NCI-H2107 (cell line): ENCODE data around the gene DERL2.

Experiments
- DNase-seq: peaks from one replicate; lab custom pipeline; 2025; lab: John Stamatoyannopoulos, UW

Gene DERL2

GRCh38 chr17:5501685-5502084 is 15.7 kb upstream of the DERL2 start:
- no peak for DNase-seq

DNA sequence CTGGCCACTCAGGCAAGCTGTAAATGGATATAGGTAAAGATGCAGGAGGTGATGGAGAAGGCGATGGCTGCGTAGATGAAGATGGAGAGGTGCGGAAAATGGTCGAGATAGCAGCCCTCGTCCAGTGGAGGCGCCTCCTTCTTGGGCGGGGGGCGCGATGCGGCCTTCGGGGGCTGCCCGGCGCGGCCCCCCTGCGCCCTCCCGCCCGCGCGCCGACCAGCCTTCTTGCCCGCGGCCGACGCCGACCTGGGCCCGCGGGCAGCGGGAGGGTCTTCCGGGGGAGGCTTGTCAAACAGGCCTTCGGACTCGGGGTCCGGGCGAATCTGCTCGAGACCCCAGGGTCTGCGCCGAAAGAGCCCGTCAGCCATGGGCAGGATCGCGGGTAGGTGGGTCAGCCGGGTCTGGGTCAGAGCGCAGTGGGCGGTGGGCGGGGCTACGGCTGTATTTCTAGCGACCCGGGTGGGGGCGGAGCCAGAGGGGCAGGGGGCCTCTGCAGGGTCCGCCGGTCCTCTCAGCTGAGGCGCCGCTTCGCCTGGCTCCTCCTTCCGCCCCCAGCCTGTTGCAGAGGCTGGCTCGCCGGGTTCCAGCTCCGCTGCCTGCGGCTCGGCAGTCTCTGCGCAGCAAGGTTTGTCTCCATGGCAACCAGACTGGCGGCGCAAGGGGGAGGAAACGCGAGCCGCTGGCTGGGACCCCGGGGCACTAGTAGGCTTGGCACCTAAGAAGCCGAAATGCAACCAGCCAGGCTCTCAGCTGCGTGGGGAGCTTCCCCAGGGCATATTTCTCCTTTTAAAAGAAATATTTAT is 14.8 kb upstream of the DERL2 start:
- DNase-seq = peak; percentile 14

DNA sequence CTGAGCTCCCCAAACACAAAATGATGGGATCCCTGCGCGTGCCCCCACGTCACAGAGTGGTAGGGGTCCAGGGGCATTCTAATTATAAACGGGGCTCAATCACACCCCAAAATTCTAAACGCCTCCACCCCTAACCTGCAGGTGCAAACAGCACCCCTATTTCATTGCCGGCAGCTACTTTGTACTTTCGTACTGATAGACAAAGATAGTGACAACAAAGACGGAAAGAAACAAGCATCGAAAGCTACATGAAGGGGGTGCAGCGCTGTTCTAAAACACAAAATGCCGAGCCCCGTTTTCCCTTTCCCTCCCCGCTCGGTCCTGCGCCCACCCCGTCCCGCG is 14.2 kb upstream of the DERL2 start:
- no peak for DNase-seq

- no peak for DNase-seq
Observed at GRCh38 chr17:5499476-5500231, 13.7 kb upstream of the DERL2 start.

DNA sequence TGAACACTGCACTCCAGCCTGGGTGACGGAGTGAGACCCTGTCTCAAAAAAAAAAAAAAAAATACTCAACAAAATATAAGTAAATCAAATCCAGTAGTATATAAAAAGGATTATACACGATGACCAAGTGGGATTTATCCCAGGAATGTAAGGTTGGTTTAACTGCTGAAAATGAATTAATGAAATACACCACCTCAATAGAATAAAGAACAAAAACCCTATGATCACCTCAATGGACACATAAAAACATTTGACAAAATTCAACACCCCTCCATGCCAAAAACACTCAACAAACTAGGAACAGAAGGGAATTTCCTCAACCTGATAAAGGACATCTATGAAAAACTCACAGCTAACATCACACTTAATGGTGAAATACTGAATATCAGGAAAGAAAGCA is 7.0 kb upstream of the DERL2 start:
- no peak for DNase-seq

DNA sequence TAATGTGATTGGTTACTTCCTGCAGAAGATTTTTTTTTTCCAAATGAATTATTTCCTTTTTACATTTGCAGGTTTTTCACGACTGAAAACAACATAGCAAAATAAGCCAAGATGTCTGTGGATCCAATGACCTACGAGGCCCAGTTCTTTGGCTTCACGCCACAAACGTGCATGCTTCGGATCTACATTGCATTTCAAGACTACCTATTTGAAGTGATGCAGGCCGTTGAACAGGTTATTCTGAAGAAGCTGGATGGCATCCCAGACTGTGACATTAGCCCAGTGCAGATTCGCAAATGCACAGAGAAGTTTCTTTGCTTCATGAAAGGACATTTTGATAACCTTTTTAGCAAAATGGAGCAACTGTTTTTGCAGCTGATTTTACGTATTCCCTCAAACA is 2.8 kb upstream of the DERL2 start:
- DNase-seq = no peak

- peak; percentile 92 for DNase-seq
Observed at GRCh38 chr17:5486206-5487124, 487 bp upstream of the DERL2 start, which contains the start of gene MIS12. MIS12 (plus strand) TSS chr17:5486566; CDS start chr17:5488863, 2,297 bp downstream.

DNA sequence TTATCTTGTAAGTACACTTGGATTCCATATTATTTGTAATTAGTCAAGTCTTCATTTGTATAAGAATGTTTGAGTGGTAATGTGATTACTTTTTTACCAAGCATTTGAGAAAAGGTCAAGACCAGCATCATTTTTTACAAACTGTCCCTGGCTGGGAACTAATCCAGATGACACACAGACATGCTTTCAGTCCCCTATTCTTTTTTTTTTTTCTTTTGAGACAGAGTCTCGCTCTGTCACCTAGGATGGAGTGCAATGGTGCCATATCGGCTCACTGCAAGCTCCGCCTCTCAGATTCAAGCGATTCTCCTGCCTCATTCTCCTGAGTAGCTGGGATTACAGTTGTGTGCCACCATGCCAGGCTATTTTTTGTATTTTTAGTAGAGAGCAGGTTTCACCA is 4.5 kb downstream of the DERL2 start:
- no peak for DNase-seq

DNA sequence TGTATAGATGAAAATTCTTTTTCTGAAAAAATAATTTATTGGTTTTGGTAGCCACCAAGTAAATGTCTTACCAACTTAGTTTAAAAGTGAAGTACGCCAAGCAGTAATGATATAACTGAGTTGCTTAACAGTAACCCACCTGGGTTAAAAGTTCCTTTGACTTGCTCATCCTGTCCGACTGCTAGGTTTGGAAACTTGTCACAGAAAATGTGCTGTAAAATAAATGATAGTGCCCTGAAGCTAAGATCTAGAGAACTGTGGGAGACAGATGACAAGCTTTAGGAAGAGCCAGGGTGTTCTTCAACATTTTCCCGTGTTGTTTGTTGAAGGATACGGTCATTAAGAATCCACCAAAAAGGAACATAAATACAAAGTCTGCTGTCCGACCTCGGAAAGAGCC is 5.0 kb downstream of the DERL2 start:
- no peak for DNase-seq

GRCh38 chr17:5478992-5479391 is 7.0 kb downstream of the DERL2 start:
- DNase-seq = no peak

DNA sequence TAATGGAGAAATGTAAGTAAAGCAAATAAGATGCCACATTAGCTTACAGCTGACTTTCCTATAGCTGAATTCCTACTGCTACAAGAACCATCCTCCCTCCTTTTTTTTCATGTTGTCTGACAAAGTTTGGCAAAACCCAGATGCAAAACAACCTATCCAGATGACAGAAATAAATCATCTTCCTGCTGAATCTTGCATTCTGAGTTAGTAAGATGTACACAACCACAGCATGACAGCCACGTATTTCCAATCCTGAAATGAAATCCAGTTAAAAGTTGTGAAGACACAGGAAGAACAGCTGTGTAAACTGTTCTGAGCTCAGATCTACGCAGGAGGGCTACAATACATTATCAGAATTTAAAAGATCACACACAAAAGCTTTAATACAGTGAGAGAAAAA is 12.1 kb downstream of the DERL2 start:
- no peak for DNase-seq

DNA sequence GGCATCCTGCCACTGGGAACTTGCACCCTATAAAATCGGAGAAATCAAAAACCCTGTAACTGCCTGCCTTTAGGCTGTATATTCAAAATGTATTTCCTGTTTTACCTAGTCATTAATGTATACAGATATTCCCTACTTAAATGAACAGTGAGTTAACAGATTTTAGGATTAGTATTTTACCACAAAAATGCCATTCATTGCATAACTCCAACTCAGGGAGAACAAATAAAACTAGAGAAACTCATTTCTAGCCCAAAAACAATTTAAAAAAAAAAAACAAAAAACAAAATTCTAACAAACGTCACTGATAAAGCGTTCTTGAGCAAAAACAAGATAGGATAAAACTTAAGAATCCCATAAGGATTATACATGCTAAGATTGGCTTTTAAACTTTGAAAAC is 13.5 kb downstream of the DERL2 start:
- DNase-seq = no peak

DNA sequence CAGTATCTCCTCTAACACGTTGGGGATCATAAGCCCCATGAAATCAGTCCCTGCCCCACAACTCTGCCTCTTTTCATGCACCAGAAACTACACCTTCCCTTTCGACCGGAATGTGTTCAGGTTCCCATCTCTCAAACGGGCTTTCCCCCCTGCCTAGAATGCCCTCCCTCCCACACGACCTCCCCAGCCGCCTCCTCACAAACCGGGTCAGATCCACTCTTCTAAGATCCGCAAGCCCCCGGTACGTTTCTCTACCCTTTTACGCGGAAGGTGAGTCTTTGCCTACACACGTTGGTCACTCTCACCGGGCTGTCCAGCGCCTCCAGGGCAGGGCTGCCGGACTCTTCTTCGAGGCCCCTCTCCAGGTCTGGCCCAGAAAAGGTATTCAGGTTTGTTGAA is 17.9 kb downstream of the DERL2 start:
- DNase-seq = no peak

DNA sequence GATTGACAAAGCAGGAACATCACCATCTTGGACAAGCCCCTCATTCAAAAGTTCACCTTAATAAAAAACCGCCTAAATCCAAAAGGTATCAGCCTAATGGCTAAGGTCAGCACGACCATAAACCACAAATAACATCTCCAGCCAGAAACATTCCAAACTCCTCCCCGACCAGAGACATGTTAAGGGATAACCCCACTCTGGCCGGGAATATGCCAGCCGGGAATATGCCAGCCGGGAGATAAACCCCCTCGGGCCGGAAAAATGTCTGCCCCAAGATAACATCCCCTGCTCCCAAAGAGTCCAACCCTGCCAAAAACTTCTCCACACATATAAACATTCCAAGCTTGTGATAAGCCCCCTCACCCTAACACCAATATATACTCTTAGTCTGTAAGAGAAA is 18.6 kb downstream of the DERL2 start:
- DNase-seq = no peak

- DNase-seq = no peak
Observed at GRCh38 chr17:5466295-5466694, 19.7 kb downstream of the DERL2 start.

GRCh38 chr17:5464717-5465507 is 21.1 kb downstream of the DERL2 start:
- DNase-seq = no peak

- no peak for DNase-seq
Observed at GRCh38 chr17:5446786-5447185, 39.2 kb downstream of the DERL2 start.

DNA sequence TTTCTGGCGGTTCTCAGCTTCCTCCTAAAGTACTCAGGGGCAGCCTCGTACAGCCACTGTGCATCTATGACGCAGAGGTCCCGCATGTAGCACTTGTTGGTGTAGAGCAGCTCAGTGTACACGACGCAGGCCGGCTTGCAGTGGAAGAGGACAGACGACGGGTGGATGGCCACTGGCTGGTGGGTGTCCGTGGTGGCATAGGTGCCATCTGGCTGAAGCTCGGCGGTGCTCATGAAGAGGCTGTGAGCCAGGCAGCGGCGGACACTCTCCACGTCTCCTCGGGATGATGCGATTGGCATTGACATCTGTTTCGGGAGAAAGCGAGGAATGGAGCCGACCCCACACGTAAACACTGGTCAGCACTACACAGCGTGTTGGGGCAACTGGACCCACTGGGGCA is 41.8 kb downstream of the DERL2 start:
- DNase-seq = no peak

GRCh38 chr17:5443728-5444127 is 42.2 kb downstream of the DERL2 start:
- DNase-seq = no peak

GRCh38 chr17:5439446-5439764 is 46.6 kb downstream of the DERL2 start:
- no peak for DNase-seq

GRCh38 chr17:5438716-5439445 is 47.1 kb downstream of the DERL2 start, which contains the start of gene C1QBP:
C1QBP (minus strand) TSS chr17:5439155; CDS start chr17:5439073, 82 bp downstream.
- peak; percentile 78 for DNase-seq
